Retinal pigment epithelial cell (primary cell): ENCODE results near the gene CEBPA.
"Not testable (repeated sequence)": the region's sequence is repeated elsewhere in the genome, so short reads cannot be mapped to it uniquely, and the experiment has no call there.

Experiments
- DNase-seq: peaks from one replicate; pipeline ENCODE4 v3.0.0-alpha.2; 2010; ENCODE audit warnings: low read depth
- H3K4me3 ChIP-seq: 2 replicates; pipeline ENCODE4 v1.5.1; 2011; ENCODE audit warnings: mild to moderate bottlenecking, low read length, control low read depth, moderate library complexity
- CTCF ChIP-seq: conservative IDR thresholded peaks from 2 replicates; pipeline ENCODE4 v1.5.1; 2011; ENCODE audit warnings: low read depth, low read length, control low read depth, inconsistent platforms

CEBPA gene

GRCh38 chr19:33325920-33326319 is 23.6 kb upstream of the CEBPA start:
- H3K4me3 ChIP-seq, result no peak overlapping the region
- TF ChIP-seq CTCF, result no peak
- DNase-seq, result no peak

- DNase-seq, result no peak
- no peak overlapping the region for H3K4me3 ChIP-seq
- no peak for TF ChIP-seq CTCF
These were observed 22.3 kb upstream of the CEBPA start for GRCh38 chr19:33324628-33325027.

- TF ChIP-seq CTCF, result no peak
- H3K4me3 ChIP-seq, result no peak overlapping the region
- DNase-seq, result no peak
These were observed 20.9 kb upstream of the CEBPA start for GRCh38 chr19:33323093-33323820.

GRCh38 chr19:33320636-33321035 is 18.3 kb upstream of the CEBPA start:
- TF ChIP-seq CTCF, result no peak
- no peak overlapping the region for H3K4me3 ChIP-seq
- DNase-seq, result no peak

GRCh38 chr19:33317991-33318390 is 15.7 kb upstream of the CEBPA start:
- not testable (repeated sequence) for H3K4me3 ChIP-seq, DNase-seq

- no peak overlapping the region for H3K4me3 ChIP-seq
- no peak for DNase-seq
- TF ChIP-seq CTCF, result no peak
These were observed 15.2 kb upstream of the CEBPA start for GRCh38 chr19:33317517-33317916.

- no peak for DNase-seq
- no peak overlapping the region for H3K4me3 ChIP-seq
These were observed 14.4 kb upstream of the CEBPA start for GRCh38 chr19:33316541-33317264.

GRCh38 chr19:33312808-33313207 is 10.5 kb upstream of the CEBPA start:
- not testable (repeated sequence) for DNase-seq, H3K4me3 ChIP-seq

More at GRCh38 chr19:33316541-33317264, 14.4 kb upstream of the CEBPA start:
- TF ChIP-seq CTCF, result no peak
